HG03066 (cell line): ENCODE data around the gene PAXIP1.
A peak's percentile ranks its signal among the peaks of the same experiment; 100 is the strongest.
"Not testable (repeated sequence)": the region's sequence is repeated elsewhere in the genome, so short reads cannot be mapped to it uniquely, and the experiment has no call there.

Source experiments
- ATAC-seq: cut with Tn5 transposase; IDR thresholded peaks from one replicate; pipeline ENCODE4 v1.9.1; 2021; ENCODE audit warnings: low read depth; ENCODE audit not compliant: unreplicated experiment

PAXIP1 gene, protein sequence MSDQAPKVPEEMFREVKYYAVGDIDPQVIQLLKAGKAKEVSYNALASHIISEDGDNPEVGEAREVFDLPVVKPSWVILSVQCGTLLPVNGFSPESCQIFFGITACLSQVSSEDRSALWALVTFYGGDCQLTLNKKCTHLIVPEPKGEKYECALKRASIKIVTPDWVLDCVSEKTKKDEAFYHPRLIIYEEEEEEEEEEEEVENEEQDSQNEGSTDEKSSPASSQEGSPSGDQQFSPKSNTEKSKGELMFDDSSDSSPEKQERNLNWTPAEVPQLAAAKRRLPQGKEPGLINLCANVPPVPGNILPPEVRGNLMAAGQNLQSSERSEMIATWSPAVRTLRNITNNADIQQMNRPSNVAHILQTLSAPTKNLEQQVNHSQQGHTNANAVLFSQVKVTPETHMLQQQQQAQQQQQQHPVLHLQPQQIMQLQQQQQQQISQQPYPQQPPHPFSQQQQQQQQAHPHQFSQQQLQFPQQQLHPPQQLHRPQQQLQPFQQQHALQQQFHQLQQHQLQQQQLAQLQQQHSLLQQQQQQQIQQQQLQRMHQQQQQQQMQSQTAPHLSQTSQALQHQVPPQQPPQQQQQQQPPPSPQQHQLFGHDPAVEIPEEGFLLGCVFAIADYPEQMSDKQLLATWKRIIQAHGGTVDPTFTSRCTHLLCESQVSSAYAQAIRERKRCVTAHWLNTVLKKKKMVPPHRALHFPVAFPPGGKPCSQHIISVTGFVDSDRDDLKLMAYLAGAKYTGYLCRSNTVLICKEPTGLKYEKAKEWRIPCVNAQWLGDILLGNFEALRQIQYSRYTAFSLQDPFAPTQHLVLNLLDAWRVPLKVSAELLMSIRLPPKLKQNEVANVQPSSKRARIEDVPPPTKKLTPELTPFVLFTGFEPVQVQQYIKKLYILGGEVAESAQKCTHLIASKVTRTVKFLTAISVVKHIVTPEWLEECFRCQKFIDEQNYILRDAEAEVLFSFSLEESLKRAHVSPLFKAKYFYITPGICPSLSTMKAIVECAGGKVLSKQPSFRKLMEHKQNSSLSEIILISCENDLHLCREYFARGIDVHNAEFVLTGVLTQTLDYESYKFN

GRCh38 chr7:155003092-155003375 lies at the start of gene PAXIP1:
PAXIP1 (minus strand) TSS chr7:155003124; CDS start chr7:155002929, 195 bp downstream.
- peak; percentile 55 for ATAC-seq

- no peak for ATAC-seq
These were observed 48.4 kb upstream of the PAXIP1 start for GRCh38 chr7:155051355-155051754.

GRCh38 chr7:155048006-155048405 lies 45.1 kb upstream of the PAXIP1 start:
- ATAC-seq, result no peak

- no peak for ATAC-seq
These were observed 40.8 kb upstream of the PAXIP1 start for GRCh38 chr7:155043756-155044155.

DNA sequence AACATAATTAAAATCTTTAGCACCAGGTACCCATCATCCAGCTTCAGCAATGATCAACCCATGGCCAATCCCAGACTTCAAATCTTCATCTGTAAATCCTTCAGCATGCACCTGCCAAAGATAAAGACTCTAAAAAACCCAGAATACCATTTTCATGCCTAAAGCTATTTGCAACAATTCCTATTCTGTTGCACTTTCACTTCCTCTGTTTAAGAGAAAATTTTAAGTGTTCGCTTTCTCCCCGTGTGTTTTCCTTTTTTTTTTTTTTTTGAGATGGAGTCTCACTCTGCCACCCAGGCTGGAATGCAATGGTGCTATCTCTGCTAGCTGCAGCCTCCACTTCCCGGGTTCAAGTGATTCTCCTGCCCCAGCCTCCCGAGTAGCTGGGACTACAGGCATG lies 35.4 kb upstream of the PAXIP1 start:
- no peak for ATAC-seq

DNA sequence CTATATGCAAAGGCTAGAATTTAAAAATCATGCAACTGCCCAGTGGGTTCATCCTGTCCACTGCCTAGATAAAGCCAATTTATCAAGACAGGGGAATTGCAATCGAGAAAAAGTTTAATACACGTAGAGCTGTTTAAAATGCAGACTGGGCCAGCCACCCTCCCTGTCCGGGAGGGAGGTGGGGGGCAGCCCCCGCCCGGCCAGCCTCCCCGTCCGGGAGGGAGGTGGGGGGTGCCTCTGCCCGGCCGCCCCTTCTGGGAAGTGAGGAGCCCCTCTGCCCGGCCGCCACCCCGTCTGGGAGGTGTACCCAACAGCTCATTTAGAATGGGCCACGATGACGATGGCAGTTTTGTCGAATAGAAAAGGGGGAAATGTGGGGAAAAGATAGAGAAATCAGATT lies 31.6 kb upstream of the PAXIP1 start:
- not testable (repeated sequence) for ATAC-seq

DNA sequence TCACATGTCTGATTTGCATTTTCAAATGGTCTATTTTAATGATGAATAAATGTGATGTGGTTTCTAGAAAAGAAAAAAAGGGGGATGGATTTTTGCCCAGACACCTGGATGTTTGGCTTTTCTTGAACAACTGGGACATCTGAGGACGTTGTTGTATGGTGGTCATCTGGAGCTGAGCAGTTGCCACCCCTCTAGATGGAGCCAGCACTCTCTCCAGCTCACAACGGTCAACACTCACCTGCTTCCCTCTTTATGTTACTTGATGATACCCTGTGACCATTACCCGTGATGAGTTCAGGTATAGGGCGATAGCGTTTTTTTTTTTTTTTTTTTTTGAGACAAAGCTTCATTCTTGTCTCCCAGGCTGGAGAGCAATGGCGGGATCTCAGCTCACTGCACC lies 30.1 kb upstream of the PAXIP1 start:
- ATAC-seq, result no peak

GRCh38 chr7:155027879-155028278 lies 25.0 kb upstream of the PAXIP1 start:
- ATAC-seq, result no peak

DNA sequence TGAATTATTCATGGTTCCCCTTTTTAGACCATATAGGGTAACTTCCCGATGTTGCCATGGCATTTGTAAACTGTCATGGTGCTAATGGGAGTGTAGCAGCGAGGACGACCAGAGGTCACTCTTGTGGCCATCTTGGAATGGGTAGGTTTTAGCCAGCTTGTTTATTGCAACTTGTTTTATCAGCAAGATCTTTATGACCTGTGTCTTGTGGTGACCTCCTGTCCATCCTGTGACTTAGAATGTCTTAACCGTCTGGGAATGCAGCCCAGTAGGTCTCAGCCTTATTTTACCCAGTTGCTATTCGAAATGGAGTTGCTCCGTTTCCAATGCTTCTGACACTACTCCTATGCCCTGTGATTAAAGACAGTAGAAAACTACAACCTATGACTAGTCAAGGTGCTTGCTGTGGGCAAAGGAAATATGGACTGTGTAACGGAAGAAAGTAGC lies 18.8 kb upstream of the PAXIP1 start:
- ATAC-seq, result no peak

DNA sequence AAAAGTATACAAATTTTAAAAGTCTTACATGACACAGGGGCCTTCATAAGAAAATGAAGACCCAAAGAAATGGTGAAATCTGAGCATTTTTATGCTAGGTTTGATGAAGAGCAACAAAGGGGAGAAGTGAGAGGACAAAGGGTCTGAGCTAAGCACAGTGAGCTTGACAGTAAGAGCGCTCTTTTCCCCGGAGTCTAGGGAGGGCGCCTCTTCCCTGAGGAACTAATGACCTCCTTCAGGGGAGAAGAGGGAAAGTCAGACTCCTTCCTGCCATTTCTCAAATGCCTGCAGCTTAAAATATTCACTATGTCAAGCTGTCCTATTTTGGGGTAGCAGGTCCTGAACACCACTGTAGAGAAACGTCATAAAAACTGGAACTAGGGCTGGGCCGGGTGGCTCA lies 18.1 kb upstream of the PAXIP1 start:
- ATAC-seq, result no peak

DNA sequence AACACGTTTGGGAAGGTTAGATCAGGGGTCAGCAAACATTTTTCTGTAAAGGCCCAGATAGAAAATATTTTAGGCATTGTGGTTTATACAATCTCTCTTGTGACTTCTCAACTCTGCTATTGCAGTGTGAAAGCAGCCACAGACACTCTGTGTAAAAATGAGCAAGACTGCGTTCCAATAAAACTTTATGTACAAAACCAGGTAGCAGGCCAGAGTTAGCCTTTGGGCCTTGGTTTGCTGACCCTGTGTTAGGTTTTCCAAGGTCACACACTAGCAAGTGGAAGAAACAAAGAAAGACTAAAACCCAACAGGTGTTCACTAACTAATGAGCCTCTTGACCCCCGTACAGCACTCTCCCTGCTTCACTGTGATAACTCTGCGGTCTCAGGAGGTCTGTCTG lies 14.9 kb upstream of the PAXIP1 start:
- ATAC-seq, result no peak

- ATAC-seq, result no peak
These were observed 8.2 kb upstream of the PAXIP1 start for GRCh38 chr7:155011086-155011485.

DNA sequence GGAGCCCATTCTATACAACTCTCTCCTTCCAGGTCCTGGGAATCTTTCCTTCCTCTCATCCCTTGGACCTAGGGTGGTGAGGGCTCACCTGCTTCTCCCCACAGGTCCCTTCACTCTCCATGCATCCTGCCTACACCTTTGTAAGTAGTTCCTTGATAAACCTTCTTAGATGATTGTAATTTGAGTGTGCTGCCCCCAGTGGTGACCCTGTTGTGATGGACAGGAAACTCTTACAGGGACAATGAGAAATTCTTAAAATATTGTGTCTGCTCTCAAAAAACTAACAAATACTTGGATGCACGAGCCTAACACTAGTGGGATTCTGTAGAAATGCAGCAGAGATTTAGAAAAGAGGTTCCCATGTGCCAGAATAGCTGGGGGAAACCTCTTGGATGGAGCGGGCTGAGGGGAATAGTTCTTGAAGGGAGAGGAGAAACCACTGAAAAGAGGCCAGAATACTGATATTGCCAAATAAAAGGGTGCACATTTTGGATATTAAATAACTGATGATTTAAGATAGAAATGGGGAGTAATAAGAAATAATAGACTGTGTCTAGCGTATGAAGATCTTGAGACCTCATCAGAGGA lies 6.7 kb upstream of the PAXIP1 start:
- ATAC-seq, result no peak

DNA sequence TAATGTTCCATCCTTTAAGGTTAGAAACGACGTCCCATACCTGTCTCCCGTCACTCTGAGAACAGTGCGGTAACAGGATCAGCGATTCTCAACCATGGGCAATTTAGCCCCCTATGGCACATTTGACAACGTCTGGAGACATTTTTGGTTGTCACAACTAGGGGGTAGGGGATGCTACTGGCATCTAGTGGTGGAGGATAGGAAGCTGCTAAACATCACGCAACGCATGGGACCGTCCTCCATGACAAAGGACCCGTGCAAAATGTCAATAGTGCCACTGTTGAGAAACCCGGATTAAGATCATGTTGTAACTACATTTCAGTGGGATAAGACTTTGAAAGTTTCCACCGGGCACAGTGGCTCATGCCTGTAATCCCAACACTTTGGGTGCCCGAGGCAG lies 5.0 kb upstream of the PAXIP1 start:
- ATAC-seq, result no peak

DNA sequence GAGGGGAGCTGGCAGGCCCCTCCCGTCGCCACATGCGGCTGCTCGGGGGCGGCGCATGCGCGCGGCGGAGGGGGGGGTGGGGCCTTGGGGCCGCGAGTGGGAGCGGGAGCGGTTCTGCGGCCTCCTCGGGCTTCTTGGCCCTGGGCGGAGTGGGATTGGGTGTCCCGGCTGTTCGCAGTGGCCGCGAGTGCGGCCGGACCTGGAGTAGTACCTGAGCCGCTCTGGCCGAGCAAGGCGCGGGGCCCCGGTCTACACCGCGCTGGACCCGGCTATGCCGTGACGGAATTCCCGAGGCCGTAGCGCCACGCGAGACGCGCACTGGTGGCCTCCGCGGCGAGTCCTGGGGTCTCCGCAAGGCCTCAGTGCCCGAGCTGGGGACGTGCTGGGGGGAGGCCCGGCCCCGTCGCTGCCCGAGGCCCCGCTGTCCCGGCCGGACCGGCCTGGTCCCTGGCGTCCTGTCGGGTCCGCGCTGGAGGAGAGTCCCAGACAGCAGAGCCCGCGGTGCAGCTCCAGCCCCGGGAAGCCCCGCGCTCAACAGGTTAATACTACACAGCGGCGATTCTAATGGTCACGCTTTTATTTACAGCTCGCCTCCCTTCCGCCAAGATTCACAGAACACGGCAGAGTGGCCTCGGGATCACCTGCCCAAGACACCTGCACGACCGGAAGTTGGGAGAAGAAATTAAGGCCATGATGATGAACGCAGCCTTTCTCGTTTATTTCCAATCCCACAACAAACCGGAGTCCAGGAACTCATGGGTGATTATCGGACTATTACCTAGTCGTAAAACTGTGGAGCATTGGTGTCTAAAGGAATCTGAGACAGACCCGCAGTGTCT lies 671 bp upstream of the PAXIP1 start:
- peak; percentile 59 for ATAC-seq

DNA sequence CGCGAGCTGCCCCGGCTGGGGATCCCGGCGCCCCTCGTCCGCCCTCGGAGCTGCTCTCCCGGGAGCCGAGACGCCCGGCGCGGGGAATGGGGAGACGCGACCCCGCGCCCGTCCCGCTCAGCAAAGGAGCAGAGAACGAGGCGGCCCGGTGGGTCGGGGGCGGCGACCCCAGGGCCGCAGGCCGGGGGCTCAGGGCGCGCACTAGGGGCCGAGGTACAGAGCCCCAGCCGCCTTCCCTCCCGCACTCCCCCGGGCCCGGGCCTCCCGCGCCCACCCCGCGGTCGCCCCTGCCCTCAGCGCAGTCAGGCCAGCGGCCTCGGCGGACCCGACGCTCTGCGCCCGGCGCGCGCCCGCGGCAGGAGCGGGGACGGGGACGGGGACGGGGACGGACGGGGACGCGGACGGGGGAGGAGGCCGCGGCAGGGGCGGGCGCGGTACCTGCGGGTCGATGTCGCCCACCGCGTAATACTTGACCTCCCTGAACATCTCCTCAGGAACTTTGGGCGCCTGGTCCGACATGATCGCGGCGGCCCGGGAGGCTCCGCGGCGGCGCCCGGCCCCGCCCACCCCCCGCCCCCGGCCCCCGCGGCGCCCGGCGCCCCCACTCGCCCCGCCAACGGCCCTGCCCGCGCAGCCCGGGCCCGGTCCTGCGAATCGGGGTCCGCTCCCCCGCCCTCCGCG lies 373 bp downstream of the PAXIP1 start:
- ATAC-seq, result peak; percentile 30

GRCh38 chr7:155001756-155002410 lies 1.0 kb downstream of the PAXIP1 start:
- peak; percentile 2 for ATAC-seq

DNA sequence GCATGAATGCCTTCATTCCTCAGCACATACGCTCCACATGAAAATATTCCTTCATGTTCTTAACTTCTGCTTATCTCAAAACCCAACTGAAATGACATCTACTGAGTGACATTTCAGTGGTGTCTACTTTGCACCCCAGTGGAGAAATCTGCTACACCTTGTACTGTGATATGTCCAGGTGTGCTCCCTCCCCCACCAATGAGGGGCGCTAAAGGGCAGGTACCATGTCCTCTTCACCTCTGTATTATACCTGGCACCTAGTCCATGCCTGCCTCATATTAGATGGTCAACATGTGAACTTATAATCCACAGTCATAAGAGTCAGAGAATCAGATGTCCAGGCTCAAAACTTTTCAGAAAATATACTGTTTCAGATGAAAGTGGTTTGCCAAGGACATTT lies 2.1 kb downstream of the PAXIP1 start:
- no peak for ATAC-seq

DNA sequence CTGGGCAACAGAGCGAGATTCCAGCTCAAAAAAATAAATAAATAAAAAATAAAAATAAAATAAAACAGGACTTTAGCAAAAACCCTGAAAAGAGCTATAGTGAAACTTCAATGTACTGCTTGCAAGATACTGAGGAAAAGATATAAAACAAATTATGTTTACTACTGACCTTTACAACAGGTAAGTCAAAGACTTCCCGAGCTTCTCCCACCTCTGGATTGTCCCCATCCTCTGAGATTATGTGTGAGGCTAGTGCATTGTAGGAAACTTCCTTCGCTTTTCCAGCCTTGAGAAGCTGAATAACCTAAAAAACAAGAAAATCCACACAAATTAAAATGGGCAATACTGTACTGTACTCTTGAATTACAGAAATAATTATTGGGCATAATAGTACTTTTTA lies 4.4 kb downstream of the PAXIP1 start:
- ATAC-seq, result no peak
